Mucosa of descending colon (tissue), 3 donors: ENCODE results near the gene SPSB4. TPM values are rescaled to one million over a fixed set of nuclear protein-coding genes. Genes with fewer than 3 reads are reported as not detected.
"Not testable (repeated sequence)": the region's sequence is repeated elsewhere in the genome, so short reads cannot be mapped to it uniquely, and the experiment has no call there.

Source experiments
- ATAC-seq: fragments of 200-7000 bp; cut with Tn5 transposase; one replicate; pipeline ENCODE4 v1.9.1; 2020; ENCODE audit warnings: mild to moderate bottlenecking, moderate library complexity
- DNase-seq, 3 donors: peaks; one replicate each; pipeline ENCODE4 v3.0.0-alpha.2; 2020
- H3K36me3 ChIP-seq: fragments of 200-600 bp; one replicate; pipeline ENCODE4 v1.8.0; 2021; ENCODE audit warnings: low read depth, mild to moderate bottlenecking
- H3K4me1 ChIP-seq: fragments of 200-600 bp; one replicate; pipeline ENCODE4 v1.8.0; 2021; ENCODE audit warnings: low read depth, mild to moderate bottlenecking
- H3K4me3 ChIP-seq: fragments of 200-600 bp; one replicate; pipeline ENCODE4 v1.8.0; 2021; ENCODE audit warnings: mild to moderate bottlenecking
- H3K9me3 ChIP-seq: fragments of 200-600 bp; one replicate; pipeline ENCODE4 v1.8.0; 2021; ENCODE audit warnings: mild to moderate bottlenecking
- CTCF ChIP-seq: fragments of 200-600 bp; IDR thresholded peaks from one replicate; pipeline ENCODE4 v1.8.0; 2022; ENCODE audit warnings: antibody characterized with exemption, mild to moderate bottlenecking
- intact Hi-C, 2 donors: fragments of 100-400 bp; cut with DNase I in 1 of 2; cut with micrococcal nuclease in 1 of 2; formaldehyde crosslinking; loops; one replicate each; pipeline versions ENCODE4 v1.11.0 to v1.11.1; 2022; cut with DNase I, micrococcal nuclease
- total RNA-seq, 3 donors: library from RNA; stranded (reverse); fragmentation: NEBNext Ultra II Directional in 2 of 3; extraction: Animal tissue kit (Norgen Biotek cat#: 25700) in 2 of 3; gene quantifications; one replicate each; pipeline versions ENCODE4 v1.2.1 to v1.2.4, GENCODE V29; 2021 to 2023
- donor health status: DM: no; HTN: no; CAD: no; lungs with moderate emphysema.
- donor health status: DM: no; HTN: no; CAD: no.
- donor health status: DM: no; HTN: yes; CAD: no.

The SPSB4 gene
- total RNA-seq, 3 donors from 2014 or later: 0.10 to 0.85 (median 0.17) TPM

GRCh38 chr3:141111364-141112155 is 60.4 kb downstream of the SPSB4 start:
- Histone ChIP-seq H3K36me3 (no peaks in the 10 kb centered on the region), H3K4me3 (no peak overlapping the region), H3K4me1 (no peaks in the 10 kb centered on the region), H3K9me3 (no peaks in the 10 kb centered on the region)
- no peak for ATAC-seq
- DNase-seq: no peak
- intact Hi-C loops: no loop called here
- TF ChIP-seq CTCF: no peak

- Histone ChIP-seq H3K4me3 (no peak overlapping the region), H3K9me3 (peaks cover 3% of the 10 kb centered on the region), H3K36me3 (no peaks in the 10 kb centered on the region), H3K4me1 (no peaks in the 10 kb centered on the region)
- ATAC-seq (no peak), DNase-seq (no peak)
- no peak for TF ChIP-seq CTCF
- intact Hi-C loops: no loop called here
Measured at GRCh38 chr3:141112686-141113297, 61.6 kb downstream of the SPSB4 start.

- intact Hi-C loops, H3K36me3 ChIP-seq, H3K4me1 ChIP-seq, DNase-seq, H3K9me3 ChIP-seq, H3K4me3 ChIP-seq, ATAC-seq: not testable (repeated sequence)
Measured at GRCh38 chr3:141113680-141114079, 62.5 kb downstream of the SPSB4 start.

GRCh38 chr3:141114179-141114745 is 63.1 kb downstream of the SPSB4 start:
- intact Hi-C loops: no loop called here
- Histone ChIP-seq H3K4me3 (no peak overlapping the region), H3K36me3 (no peaks in the 10 kb centered on the region), H3K9me3 (peaks cover 3% of the 10 kb centered on the region), H3K4me1 (no peaks in the 10 kb centered on the region)
- TF ChIP-seq CTCF: no peak
- no peak for DNase-seq
- ATAC-seq: no peak

- ATAC-seq (peak; percentile 37), DNase-seq (peak in 1 of 3 donors; percentile 17)
- H3K36me3 ChIP-seq: no peaks in the 10 kb centered on the region
- TF ChIP-seq CTCF: no peak
- no peaks in the 10 kb centered on the region for H3K4me1 ChIP-seq
- no peak overlapping the region for H3K4me3 ChIP-seq
- intact Hi-C loops: no loop called here
- peaks cover 3% of the 10 kb centered on the region for H3K9me3 ChIP-seq
Measured at GRCh38 chr3:141114816-141115460, 63.8 kb downstream of the SPSB4 start.
